Breast epithelium (tissue), 4 donors: ENCODE measurements around the gene TENM3. TPM values are rescaled to one million over a fixed set of nuclear protein-coding genes. Genes with fewer than 3 reads are reported as not detected.

Experiments used
- DNase-seq, 2 donors: peaks; one replicate each; pipeline ENCODE4 v3.0.0-alpha.2; 2019; ENCODE audit warnings: low spot score in 2 of 2
- H3K27ac ChIP-seq, 2 donors: fragments of 200-600 bp; sonication (generic) in 1 of 2; one replicate each; pipeline ENCODE4 v1.5.1; 2016 to 2019; ENCODE audit warnings: mild to moderate bottlenecking in 1 of 2
- H3K27me3 ChIP-seq, 2 donors: fragments of 200-600 bp; sonication (generic) in 1 of 2; one replicate each; pipeline versions ENCODE4 v1.5.1 to v1.6.0; 2017 to 2019; ENCODE audit warnings: control low read depth in 1 of 2, mild to moderate bottlenecking in 1 of 2
- H3K36me3 ChIP-seq: fragments of 200-600 bp; one replicate; pipeline ENCODE4 v1.5.1; 2019
- H3K4me1 ChIP-seq, 2 donors: fragments of 200-600 bp; sonication (generic); one replicate each; pipeline ENCODE4 v1.5.1; 2016 to 2019; ENCODE audit warnings: control low read depth in 1 of 2
- H3K4me3 ChIP-seq, 3 donors: fragments of 200-600 bp; sonication (generic); 1 replicate in 2 of 3; 2 replicates in 1 of 3; pipeline ENCODE4 v1.5.1; 2016 to 2019; ENCODE audit warnings: mild to moderate bottlenecking in 3 of 3, moderate library complexity in 2 of 3
- H3K9me3 ChIP-seq, 2 donors: fragments of 200-600 bp; sonication (generic) in 1 of 2; one replicate each; pipeline ENCODE4 v1.5.1; 2016 to 2019; ENCODE audit warnings: control low read depth in 1 of 2
- POLR2A ChIP-seq: fragments of 450-650 bp; IDR thresholded peaks from one replicate; pipeline ENCODE4 v1.6.1; 2016; ENCODE audit warnings: antibody characterized with exemption, mild to moderate bottlenecking, moderate library complexity
- POLR2AphosphoS5 ChIP-seq, 3 donors: sonication (generic); formaldehyde crosslinking; IDR thresholded peaks; one replicate each; pipeline ENCODE4 v1.6.1; 2017; ENCODE audit warnings: antibody characterized with exemption in 3 of 3
- intact Hi-C: fragments of 100-400 bp; cut with DNase I; formaldehyde crosslinking; loops from one replicate; pipeline ENCODE4 v1.15.1; 2023; ENCODE audit warnings: low total_unique reads
- total RNA-seq, 3 donors: library from RNA; depleted of rRNA; stranded (reverse); fragments of >200 nt; gene quantifications; one replicate each; pipeline ENCODE4 v1.1.0, GENCODE V29; 2016
- TF ChIP-seq, protein P1 (sequence below), 3 donors: fragments of 450-650 bp; IDR thresholded peaks; one replicate each; pipeline ENCODE4 v1.5.1; 2016 to 2017; ENCODE audit warnings: antibody characterized with exemption in 3 of 3, mild to moderate bottlenecking in 3 of 3, moderate library complexity in 3 of 3

The TENM3 gene
- total RNA-seq, 3 donors from 2014 or later, result 4.6 to 30.6 (median 8.8) TPM

DNA sequence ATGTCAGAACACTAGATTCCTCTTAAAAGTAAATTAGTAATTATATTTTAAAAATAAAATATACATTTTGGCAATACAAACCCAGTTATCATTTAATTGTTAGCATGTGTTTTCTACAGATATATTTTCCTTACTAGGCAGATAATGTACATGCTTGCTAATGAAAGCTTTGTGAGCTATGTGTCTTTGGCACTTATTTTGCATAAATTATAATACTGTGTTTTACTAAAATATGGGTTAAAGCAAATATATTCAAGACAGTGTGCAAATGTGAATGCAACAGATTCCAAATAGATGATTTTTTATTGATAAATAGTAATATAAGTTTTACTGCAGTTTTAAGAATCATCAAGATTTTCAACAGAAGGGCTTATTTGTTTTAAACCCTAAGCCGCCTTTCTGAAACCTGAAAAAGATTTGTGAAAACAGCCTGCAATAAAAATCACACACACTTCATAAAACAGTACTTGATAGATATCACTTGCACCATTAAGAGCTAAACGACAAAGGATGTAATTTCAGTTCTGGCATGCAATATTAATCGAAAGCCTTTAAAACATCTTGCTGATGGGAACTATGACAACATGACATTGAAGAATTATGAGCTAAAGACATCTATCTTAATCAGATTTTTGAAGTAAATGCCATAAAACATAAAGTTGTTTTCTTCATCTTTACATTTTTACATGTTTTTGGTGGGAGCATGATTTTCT is 340.7 kb downstream of the TENM3 start:
- Histone ChIP-seq H3K9me3 (peaks cover 0 to 8% of the 10 kb centered on the region in 2 donors), H3K4me1 (no peaks in the 10 kb centered on the region), H3K36me3 (no peaks in the 10 kb centered on the region), H3K27ac (no peak overlapping the region), H3K4me3 (no peak overlapping the region), H3K27me3 (no peaks in the 10 kb centered on the region)
- intact Hi-C loops, result no loop called here
- TF ChIP-seq POLR2A (no peak), POLR2AphosphoS5 (IDR thresholded peaks at IDR 0.05) (no peak)
- TF ChIP-seq, protein P1, sequence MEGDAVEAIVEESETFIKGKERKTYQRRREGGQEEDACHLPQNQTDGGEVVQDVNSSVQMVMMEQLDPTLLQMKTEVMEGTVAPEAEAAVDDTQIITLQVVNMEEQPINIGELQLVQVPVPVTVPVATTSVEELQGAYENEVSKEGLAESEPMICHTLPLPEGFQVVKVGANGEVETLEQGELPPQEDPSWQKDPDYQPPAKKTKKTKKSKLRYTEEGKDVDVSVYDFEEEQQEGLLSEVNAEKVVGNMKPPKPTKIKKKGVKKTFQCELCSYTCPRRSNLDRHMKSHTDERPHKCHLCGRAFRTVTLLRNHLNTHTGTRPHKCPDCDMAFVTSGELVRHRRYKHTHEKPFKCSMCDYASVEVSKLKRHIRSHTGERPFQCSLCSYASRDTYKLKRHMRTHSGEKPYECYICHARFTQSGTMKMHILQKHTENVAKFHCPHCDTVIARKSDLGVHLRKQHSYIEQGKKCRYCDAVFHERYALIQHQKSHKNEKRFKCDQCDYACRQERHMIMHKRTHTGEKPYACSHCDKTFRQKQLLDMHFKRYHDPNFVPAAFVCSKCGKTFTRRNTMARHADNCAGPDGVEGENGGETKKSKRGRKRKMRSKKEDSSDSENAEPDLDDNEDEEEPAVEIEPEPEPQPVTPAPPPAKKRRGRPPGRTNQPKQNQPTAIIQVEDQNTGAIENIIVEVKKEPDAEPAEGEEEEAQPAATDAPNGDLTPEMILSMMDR (IDR thresholded peaks at IDR 0.05), result no peak
- no peak for DNase-seq

DNA sequence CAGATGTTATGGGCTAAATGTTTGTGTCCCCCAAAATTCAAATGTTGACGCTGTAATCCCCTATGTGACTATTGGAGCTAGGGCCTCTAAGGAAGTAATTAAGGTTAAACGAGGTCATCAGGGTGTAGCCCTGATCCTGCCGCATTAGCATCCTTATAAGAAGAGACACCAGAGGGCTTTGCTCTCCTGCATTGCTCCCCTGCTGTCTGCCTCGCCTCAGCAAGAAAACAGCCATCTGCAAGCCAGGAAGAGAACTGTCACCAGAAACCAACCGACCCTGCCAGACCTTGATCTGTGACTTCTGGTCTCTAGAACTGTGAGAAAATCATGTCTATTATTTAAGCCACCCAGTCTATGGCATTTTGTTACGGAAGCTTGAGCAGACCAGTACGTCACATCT is 342.1 kb downstream of the TENM3 start:
- H3K9me3 ChIP-seq, result peaks cover 4 to 16% of the 10 kb centered on the region in 2 donors
- no peaks in the 10 kb centered on the region for H3K4me1 ChIP-seq
- TF ChIP-seq, protein P1 (IDR thresholded peaks at IDR 0.05), result no peak
- TF ChIP-seq POLR2A, result no peak
- no peak for TF ChIP-seq POLR2AphosphoS5 (IDR thresholded peaks at IDR 0.05)
- DNase-seq, result no peak
- intact Hi-C loops, result no loop called here
- H3K27me3 ChIP-seq, result no peaks in the 10 kb centered on the region
- H3K4me3 ChIP-seq, result no peak overlapping the region
- H3K36me3 ChIP-seq, result no peaks in the 10 kb centered on the region
- no peak overlapping the region for H3K27ac ChIP-seq

DNA sequence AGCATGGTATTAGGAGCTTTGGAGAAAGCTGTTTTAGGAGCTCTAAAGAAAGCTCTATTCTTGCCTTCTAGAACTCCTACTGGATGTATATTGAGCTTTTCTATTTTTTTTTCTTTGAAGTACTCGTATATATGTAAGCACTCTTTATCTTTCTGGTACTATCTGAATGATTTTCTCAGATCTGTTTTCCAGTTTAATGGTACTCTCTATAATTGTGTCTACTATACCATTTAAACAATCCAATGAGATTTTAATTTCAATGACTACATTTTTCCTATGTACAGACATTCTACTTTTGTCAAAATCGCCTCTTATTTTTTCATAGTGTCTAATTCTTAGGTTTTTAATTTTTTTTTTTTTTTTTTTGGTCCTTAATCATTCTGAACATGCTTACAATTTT is 345.9 kb downstream of the TENM3 start:
- no peak for TF ChIP-seq POLR2AphosphoS5 (IDR thresholded peaks at IDR 0.05)
- TF ChIP-seq POLR2A, result no peak
- TF ChIP-seq, protein P1 (IDR thresholded peaks at IDR 0.05), result no peak
- intact Hi-C loops, result no loop called here
- H3K4me3 ChIP-seq, result no peak overlapping the region

DNA sequence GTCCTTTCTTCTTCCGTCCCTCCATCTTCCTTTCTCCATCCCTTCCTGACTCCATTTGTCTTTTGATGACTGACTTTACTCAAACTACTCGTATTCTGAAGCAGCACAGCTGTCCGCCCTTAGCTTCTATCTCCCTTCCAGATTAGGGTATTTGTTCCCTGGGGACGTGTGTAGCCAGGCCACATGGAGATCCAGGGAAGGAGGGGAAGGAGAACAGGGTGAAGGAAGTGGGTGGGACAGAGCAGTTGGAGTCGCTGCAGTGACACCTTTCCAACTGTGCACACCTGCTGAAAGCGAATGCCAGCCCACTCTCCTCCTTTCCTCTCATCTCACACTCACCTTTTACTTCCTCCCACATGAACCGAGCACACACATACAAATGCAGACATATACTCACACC is 350.2 kb downstream of the TENM3 start:
- no peak for DNase-seq
- H3K4me1 ChIP-seq, result no peaks in the 10 kb centered on the region
- H3K36me3 ChIP-seq, result no peaks in the 10 kb centered on the region
- peaks cover 4 to 13% of the 10 kb centered on the region in 2 donors for H3K9me3 ChIP-seq
- H3K27ac ChIP-seq, result no peak overlapping the region
- TF ChIP-seq, protein P1 (IDR thresholded peaks at IDR 0.05), result no peak
- TF ChIP-seq POLR2A (no peak), POLR2AphosphoS5 (IDR thresholded peaks at IDR 0.05) (no peak)
- intact Hi-C loops, result no loop called here
- no peaks in the 10 kb centered on the region for H3K27me3 ChIP-seq
- H3K4me3 ChIP-seq, result no peak overlapping the region

More for the DNA sequence above, 345.9 kb downstream of the TENM3 start:
- Histone ChIP-seq H3K27ac (no peak overlapping the region), H3K36me3 (no peaks in the 10 kb centered on the region), H3K9me3 (peaks cover 4 to 16% of the 10 kb centered on the region in 2 donors), H3K27me3 (no peaks in the 10 kb centered on the region), H3K4me1 (no peaks in the 10 kb centered on the region)
- no peak for DNase-seq

DNA sequence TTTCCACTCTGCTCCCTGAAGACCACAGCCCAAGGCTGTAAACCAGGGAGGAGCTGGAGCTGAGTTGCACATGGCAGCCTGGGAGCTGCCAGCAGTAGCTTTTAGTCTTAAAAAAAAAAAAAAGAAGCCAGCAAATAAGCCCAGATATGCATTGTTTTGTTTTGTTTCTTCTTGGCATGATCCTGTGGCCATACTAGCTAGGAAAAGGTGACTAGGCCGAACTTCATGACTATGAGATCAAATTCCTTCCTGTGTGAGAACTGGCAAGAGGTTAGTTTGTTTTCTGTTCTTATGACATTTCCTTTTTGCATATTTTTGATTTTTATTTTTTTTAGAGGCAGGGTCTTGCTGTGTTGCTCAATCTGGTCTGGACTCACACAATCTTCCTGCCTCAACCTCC is 350.7 kb downstream of the TENM3 start:
- H3K4me1 ChIP-seq, result no peaks in the 10 kb centered on the region
- H3K9me3 ChIP-seq, result peaks cover 4 to 8% of the 10 kb centered on the region in 2 donors
- H3K36me3 ChIP-seq, result no peaks in the 10 kb centered on the region
- intact Hi-C loops, result no loop called here
- H3K27me3 ChIP-seq, result no peaks in the 10 kb centered on the region
- TF ChIP-seq, protein P1 (IDR thresholded peaks at IDR 0.05), result no peak
- TF ChIP-seq POLR2AphosphoS5 (IDR thresholded peaks at IDR 0.05) (no peak), POLR2A (no peak)
- DNase-seq, result no peak
- H3K27ac ChIP-seq, result no peak overlapping the region
- H3K4me3 ChIP-seq, result no peak overlapping the region
